K562 (cell line): ENCODE data around the gene ATXN8OS.

Source experiments
- GATAD2A ChIP-seq: fragments of 450-650 bp; IDR thresholded peaks from 2 replicates; pipeline ENCODE4 v1.6.1; 2017
- MTA3 ChIP-seq: fragments of 450-650 bp; formaldehyde crosslinking; IDR thresholded peaks from 2 replicates; pipeline ENCODE4 v1.6.1; 2017; ENCODE audit warnings: mild to moderate bottlenecking, borderline replicate concordance
- NELFE ChIP-seq: IDR thresholded peaks from 2 replicates; pipeline ENCODE4 v1.6.1; 2011; ENCODE audit warnings: mild to moderate bottlenecking; ENCODE audit not compliant: insufficient read depth, insufficient read length
- RFX5 ChIP-seq: IDR thresholded peaks from 2 replicates; pipeline ENCODE4 v1.6.1; 2011; ENCODE audit warnings: low read depth, mild to moderate bottlenecking, improper control_type of control experiment, low read length
- RNF2 ChIP-seq: sonication (generic); IDR thresholded peaks from 2 replicates; pipeline ENCODE4 v1.6.1; 2016
- TAF7 ChIP-seq: fragments of 450-650 bp; IDR thresholded peaks from 2 replicates; pipeline ENCODE4 v1.6.1; 2016; ENCODE audit warnings: missing genetic modification characterization, missing compliant biosample characterization
- TEAD4 ChIP-seq, 2 experiments: sonication (generic) in 1 of 2; formaldehyde crosslinking in 1 of 2; IDR thresholded peaks; 2 replicates each; pipeline versions ENCODE4 v1.6.1 to v1.8.0; 2012 to 2022; ENCODE audit warnings: borderline replicate concordance in 1 of 2, inconsistent platforms in 1 of 2, low read length in 1 of 2, mild to moderate bottlenecking in 1 of 2, missing genetic modification reagents in 1 of 2
- YY1 ChIP-seq, 3 experiments: IDR thresholded peaks; 2 replicates each; pipeline ENCODE4 v1.6.1; 2011; ENCODE audit warnings: low read length in 2 of 3, mild to moderate bottlenecking in 2 of 3, moderate library complexity in 2 of 3, borderline replicate concordance in 1 of 3, control low read depth in 1 of 3, low read depth in 1 of 3; ENCODE audit not compliant: insufficient read depth in 3 of 3, insufficient replicate concordance in 2 of 3, control insufficient read depth in 1 of 3, insufficient read length in 1 of 3; ENCODE audit errors: extremely low read depth in 1 of 3
- ZNF146 ChIP-seq: IDR thresholded peaks from one replicate; pipeline ENCODE4 v1.6.1; 2018; ENCODE audit warnings: missing compliant biosample characterization; ENCODE audit not compliant: unreplicated experiment
- TF ChIP-seq, protein P1 (sequence below), 2 experiments: fragments of 450-650 bp in 1 of 2; IDR thresholded peaks; 2 replicates each; pipeline ENCODE4 v1.6.1; 2011 to 2017; ENCODE audit warnings: low read depth in 2 of 2, antibody characterized with exemption in 1 of 2, borderline replicate concordance in 1 of 2, low read length in 1 of 2, mild to moderate bottlenecking in 1 of 2, mixed read lengths in 1 of 2; ENCODE audit not compliant: control insufficient read depth in 1 of 2
- TF ChIP-seq, protein P2 (sequence below): sonication (generic); formaldehyde crosslinking; IDR thresholded peaks from 2 replicates; pipeline ENCODE4 v1.8.1; 2022; ENCODE audit warnings: missing genetic modification reagents
- TF ChIP-seq, protein P3 (sequence below): fragments of 250-450 bp; sonication (Bioruptor Pico); IDR thresholded peaks from 2 replicates; pipeline ENCODE4 v1.5.0; 2020; ENCODE audit warnings: mild to moderate bottlenecking, borderline replicate concordance
- TF ChIP-seq, protein P4 (sequence below), 3 experiments: IDR thresholded peaks in 2 of 3; conservative IDR thresholded peaks in 1 of 3; 2 replicates each; pipeline ENCODE4 v1.5.1; 2011 to 2012; ENCODE audit warnings: low read length in 3 of 3, mild to moderate bottlenecking in 3 of 3, control low read depth in 2 of 3, improper control_type of control experiment in 1 of 3, inconsistent platforms in 1 of 3, low read depth in 1 of 3, mixed read lengths in 1 of 3, moderate library complexity in 1 of 3; ENCODE audit not compliant: insufficient read depth in 2 of 3
- TF ChIP-seq, protein P5 (sequence below): IDR thresholded peaks from 2 replicates; pipeline ENCODE4 v1.6.1; 2011; ENCODE audit warnings: borderline replicate concordance, low read depth, mild to moderate bottlenecking, moderate library complexity, low read length; ENCODE audit not compliant: insufficient read depth, poor library complexity, severe bottlenecking

DNA sequence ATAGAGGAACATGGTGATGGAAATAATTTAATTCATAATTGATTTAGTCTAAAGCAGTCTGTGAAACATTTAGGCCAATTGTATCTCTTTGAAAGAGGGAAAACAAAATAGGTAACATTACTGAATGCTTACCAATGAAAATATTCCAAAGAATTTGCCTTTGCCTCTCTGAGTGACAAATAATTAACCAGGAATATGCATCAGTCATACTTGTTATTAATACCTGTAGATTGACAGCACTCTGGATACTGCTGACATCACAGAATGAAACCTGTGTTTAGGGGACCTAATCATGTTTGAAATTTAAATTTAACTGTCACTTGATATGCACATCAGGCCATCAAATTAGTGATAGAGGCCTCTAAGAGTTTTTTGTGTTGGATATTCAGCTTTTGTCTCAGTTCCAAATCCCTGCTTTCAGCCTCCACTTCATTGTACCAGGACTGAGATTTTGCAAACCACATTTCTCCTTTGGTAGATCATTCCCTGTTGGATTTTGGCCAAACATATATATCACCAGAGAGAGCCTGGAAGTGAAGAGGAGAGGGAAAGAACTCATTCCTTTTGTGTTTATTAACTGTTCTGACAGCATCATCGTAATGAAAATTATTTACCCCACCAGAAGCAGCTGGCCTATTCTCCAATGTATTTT lies 65.4 kb downstream of the ATXN8OS start:
- no peak for TF ChIP-seq RFX5
- TF ChIP-seq, protein P1, sequence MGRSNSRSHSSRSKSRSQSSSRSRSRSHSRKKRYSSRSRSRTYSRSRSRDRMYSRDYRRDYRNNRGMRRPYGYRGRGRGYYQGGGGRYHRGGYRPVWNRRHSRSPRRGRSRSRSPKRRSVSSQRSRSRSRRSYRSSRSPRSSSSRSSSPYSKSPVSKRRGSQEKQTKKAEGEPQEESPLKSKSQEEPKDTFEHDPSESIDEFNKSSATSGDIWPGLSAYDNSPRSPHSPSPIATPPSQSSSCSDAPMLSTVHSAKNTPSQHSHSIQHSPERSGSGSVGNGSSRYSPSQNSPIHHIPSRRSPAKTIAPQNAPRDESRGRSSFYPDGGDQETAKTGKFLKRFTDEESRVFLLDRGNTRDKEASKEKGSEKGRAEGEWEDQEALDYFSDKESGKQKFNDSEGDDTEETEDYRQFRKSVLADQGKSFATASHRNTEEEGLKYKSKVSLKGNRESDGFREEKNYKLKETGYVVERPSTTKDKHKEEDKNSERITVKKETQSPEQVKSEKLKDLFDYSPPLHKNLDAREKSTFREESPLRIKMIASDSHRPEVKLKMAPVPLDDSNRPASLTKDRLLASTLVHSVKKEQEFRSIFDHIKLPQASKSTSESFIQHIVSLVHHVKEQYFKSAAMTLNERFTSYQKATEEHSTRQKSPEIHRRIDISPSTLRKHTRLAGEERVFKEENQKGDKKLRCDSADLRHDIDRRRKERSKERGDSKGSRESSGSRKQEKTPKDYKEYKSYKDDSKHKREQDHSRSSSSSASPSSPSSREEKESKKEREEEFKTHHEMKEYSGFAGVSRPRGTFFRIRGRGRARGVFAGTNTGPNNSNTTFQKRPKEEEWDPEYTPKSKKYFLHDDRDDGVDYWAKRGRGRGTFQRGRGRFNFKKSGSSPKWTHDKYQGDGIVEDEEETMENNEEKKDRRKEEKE (IDR thresholded peaks at IDR 0.05; ENCODE audit: borderline replicate concordance in 1 of 2, control insufficient read depth in 1 of 2, low read depth in 2 of 2, low read length in 1 of 2), result no peak
- no peak for TF ChIP-seq TEAD4 (IDR thresholded peaks at IDR 0.05; ENCODE audit: low read length)
- no peak for TF ChIP-seq TEAD4 (CRISPR knock-in tag; IDR thresholded peaks at IDR 0.05; ENCODE audit: borderline replicate concordance)
- no peak for TF ChIP-seq MTA3
- TF ChIP-seq, protein P2, sequence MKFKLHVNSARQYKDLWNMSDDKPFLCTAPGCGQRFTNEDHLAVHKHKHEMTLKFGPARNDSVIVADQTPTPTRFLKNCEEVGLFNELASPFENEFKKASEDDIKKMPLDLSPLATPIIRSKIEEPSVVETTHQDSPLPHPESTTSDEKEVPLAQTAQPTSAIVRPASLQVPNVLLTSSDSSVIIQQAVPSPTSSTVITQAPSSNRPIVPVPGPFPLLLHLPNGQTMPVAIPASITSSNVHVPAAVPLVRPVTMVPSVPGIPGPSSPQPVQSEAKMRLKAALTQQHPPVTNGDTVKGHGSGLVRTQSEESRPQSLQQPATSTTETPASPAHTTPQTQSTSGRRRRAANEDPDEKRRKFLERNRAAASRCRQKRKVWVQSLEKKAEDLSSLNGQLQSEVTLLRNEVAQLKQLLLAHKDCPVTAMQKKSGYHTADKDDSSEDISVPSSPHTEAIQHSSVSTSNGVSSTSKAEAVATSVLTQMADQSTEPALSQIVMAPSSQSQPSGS (CRISPR knock-in tag), result no peak
- TF ChIP-seq YY1 (IDR thresholded peaks at IDR 0.05; ENCODE audit: borderline replicate concordance in 1 of 3, control insufficient read depth in 1 of 3, extremely low read depth in 1 of 3, insufficient read depth in 3 of 3, insufficient read length in 1 of 3, insufficient replicate concordance in 2 of 3, low read depth in 1 of 3, low read length in 2 of 3), result no peak
- no peak for TF ChIP-seq NELFE
- TF ChIP-seq, protein P3, sequence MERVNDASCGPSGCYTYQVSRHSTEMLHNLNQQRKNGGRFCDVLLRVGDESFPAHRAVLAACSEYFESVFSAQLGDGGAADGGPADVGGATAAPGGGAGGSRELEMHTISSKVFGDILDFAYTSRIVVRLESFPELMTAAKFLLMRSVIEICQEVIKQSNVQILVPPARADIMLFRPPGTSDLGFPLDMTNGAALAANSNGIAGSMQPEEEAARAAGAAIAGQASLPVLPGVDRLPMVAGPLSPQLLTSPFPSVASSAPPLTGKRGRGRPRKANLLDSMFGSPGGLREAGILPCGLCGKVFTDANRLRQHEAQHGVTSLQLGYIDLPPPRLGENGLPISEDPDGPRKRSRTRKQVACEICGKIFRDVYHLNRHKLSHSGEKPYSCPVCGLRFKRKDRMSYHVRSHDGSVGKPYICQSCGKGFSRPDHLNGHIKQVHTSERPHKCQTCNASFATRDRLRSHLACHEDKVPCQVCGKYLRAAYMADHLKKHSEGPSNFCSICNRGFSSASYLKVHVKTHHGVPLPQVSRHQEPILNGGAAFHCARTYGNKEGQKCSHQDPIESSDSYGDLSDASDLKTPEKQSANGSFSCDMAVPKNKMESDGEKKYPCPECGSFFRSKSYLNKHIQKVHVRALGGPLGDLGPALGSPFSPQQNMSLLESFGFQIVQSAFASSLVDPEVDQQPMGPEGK, result no peak
- no peak for TF ChIP-seq ZNF146 (CRISPR knock-in tag)
- no peak for TF ChIP-seq TAF7 (tag)
- no peak for TF ChIP-seq GATAD2A
- TF ChIP-seq, protein P4, sequence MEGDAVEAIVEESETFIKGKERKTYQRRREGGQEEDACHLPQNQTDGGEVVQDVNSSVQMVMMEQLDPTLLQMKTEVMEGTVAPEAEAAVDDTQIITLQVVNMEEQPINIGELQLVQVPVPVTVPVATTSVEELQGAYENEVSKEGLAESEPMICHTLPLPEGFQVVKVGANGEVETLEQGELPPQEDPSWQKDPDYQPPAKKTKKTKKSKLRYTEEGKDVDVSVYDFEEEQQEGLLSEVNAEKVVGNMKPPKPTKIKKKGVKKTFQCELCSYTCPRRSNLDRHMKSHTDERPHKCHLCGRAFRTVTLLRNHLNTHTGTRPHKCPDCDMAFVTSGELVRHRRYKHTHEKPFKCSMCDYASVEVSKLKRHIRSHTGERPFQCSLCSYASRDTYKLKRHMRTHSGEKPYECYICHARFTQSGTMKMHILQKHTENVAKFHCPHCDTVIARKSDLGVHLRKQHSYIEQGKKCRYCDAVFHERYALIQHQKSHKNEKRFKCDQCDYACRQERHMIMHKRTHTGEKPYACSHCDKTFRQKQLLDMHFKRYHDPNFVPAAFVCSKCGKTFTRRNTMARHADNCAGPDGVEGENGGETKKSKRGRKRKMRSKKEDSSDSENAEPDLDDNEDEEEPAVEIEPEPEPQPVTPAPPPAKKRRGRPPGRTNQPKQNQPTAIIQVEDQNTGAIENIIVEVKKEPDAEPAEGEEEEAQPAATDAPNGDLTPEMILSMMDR (IDR thresholded peaks at IDR 0.05 in 2 of 3, conservative IDR thresholded peaks at IDR 0.05 in 1 of 3; ENCODE audit: insufficient read depth in 2 of 3, low read depth in 1 of 3, low read length in 3 of 3), result no peak
- no peak for TF ChIP-seq RNF2
- TF ChIP-seq, protein P5, sequence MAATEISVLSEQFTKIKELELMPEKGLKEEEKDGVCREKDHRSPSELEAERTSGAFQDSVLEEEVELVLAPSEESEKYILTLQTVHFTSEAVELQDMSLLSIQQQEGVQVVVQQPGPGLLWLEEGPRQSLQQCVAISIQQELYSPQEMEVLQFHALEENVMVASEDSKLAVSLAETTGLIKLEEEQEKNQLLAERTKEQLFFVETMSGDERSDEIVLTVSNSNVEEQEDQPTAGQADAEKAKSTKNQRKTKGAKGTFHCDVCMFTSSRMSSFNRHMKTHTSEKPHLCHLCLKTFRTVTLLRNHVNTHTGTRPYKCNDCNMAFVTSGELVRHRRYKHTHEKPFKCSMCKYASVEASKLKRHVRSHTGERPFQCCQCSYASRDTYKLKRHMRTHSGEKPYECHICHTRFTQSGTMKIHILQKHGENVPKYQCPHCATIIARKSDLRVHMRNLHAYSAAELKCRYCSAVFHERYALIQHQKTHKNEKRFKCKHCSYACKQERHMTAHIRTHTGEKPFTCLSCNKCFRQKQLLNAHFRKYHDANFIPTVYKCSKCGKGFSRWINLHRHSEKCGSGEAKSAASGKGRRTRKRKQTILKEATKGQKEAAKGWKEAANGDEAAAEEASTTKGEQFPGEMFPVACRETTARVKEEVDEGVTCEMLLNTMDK, result no peak
